Iris pigment epithelial cell (primary cell): ENCODE measurements around the gene IL1B.
A peak's percentile ranks its signal among the peaks of the same experiment; 100 is the strongest.

Source experiments
- DNase-seq: peaks from one replicate; pipeline ENCODE4 v3.0.0-alpha.2; 2011; ENCODE audit warnings: low read depth

IL1B gene

GRCh38 chr2:112829101-112829960 is 7.2 kb downstream of the IL1B start:
- DNase-seq: no peak

DNA sequence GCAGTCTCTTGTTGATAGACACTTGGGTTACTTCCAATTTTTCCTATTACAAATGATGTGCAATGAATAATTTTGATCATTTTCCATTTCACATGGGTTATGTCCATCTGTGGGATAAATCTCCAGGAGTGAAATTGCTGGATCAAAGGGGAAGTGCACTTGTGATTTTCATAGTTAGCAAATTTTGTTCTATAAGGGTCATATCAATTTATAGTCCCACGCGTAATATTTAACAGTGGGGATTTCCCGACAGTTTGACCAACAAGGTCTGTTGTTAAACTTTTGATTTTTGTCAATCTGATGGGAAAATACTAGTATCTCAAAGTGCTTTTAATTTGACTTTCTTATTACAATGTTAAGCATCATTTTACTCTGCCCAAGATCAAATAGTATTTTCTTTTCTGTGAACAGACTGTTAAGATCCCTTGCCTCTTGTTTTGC is 8.3 kb downstream of the IL1B start:
- no peak for DNase-seq

DNA sequence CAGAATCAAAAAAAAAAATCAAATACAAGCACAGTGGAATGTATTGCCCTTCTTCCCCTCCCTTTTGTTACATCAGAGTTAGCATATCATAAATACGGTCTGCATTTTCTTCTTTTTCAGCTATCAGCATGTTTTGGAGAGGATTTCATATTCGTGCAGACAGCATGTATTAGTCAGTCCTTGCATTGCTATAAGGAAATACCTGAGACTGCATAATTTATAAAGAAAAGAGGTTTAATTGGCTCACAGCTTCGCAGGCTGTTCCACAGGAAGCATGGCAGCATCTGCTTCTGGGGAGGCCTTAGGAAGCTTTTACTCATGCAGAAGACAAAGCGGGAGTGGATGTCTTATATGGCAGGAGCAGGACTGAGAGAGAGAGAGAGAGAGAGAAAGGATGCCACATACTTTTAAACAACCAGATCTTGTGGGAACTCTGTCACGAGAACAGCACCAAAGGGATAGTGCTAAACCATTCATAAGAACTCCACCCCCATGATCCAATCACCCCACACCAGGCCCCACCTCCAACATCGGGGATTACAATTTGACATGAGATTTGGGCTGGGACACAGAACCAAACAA is 8.9 kb downstream of the IL1B start:
- DNase-seq: no peak

GRCh38 chr2:112827009-112827408 is 9.6 kb downstream of the IL1B start:
- DNase-seq: no peak

GRCh38 chr2:112825706-112826105 is 10.9 kb downstream of the IL1B start:
- DNase-seq: no peak

DNA sequence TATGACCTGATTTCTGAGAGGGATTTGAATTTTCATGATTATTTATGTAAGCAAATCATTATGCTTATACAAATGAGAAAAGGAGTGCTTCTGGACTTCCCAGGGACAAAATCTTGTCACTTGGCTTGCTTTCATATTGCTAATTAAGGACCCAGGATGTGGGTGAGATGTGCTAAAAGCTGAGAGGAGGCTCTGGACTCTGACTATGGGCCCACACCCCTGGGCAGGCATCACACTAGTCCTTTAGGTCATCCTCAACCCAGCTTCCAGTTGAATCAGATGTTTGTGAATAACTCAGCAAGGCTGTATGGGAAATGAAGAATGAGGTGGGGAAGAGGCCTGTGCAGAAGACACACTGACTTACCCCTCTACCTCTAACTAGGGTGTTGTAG is 11.9 kb downstream of the IL1B start:
- no peak for DNase-seq

GRCh38 chr2:112821682-112822081 is 14.9 kb downstream of the IL1B start:
- no peak for DNase-seq

- no peak for DNase-seq
Observed at GRCh38 chr2:112821142-112821541, 15.4 kb downstream of the IL1B start.

DNA sequence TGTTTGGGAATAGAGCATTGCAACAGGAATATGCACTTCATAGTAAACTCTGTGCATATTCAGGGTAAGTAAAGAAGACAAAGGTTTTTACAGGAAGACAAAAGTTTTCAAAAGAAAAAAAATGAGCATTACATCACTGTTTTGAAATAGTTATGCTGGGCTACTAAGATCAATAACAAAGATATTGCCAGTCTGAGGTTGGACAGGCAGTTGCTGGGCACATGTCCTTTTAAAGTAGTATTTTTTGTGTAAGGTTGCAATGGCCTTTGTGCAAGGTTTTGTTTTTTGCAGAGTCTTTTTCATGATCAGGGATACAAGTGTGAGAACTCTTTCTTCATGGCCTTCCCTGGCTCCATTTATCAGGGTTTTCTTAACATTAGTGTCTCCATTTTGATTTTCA is 16.2 kb downstream of the IL1B start:
- DNase-seq: no peak

- no peak for DNase-seq
Observed at GRCh38 chr2:112819081-112819480, 17.5 kb downstream of the IL1B start.

GRCh38 chr2:112818094-112818902 is 18.3 kb downstream of the IL1B start:
- no peak for DNase-seq

DNA sequence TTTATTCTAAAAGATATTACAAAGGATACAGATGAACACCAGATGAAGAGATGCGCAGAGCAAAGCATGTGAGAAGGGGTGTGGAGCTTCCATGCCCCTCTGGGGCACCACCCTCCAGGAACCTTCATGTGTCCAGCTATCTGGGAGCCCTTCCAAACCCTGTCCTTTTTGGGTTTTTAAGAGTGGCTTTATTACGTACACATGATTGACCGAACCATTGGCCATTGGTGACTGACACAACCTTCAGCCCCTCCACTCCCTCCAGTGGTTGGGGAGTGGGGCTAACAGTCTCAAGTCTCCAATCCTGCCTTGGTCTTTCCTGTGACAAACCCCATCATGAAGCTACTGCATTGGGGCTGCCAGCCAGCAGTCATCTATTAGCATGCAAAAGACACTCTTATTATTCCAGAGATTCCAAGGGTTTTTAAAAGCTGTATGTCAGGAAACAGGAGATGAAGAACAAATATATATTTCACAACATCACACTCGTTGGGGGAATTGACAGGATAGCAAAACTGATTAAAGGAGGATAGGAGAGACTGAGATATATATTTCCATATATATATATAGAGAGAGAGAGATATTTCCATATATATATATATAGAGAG is 19.4 kb downstream of the IL1B start:
- no peak for DNase-seq

DNA sequence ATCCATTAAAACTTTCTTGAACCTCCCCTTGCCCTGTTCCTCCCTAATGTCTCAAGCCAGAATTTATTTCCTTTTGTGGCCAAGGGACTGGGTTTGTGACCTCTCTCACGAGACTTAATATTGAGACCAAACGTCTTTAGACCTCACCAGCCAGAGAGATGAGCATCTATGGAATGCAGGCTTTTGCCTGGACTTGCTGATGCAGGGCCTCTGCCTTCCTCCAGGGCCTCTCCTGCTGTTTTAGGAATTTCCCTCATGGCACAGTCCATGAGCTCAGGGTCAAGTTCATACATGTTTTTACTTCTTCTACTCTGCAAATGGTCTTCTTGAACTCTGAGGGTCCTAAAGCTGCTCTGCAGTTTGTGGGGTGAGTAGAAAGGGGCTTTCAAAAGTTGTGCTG is 22.3 kb downstream of the IL1B start:
- peak; percentile 55 for DNase-seq

DNA sequence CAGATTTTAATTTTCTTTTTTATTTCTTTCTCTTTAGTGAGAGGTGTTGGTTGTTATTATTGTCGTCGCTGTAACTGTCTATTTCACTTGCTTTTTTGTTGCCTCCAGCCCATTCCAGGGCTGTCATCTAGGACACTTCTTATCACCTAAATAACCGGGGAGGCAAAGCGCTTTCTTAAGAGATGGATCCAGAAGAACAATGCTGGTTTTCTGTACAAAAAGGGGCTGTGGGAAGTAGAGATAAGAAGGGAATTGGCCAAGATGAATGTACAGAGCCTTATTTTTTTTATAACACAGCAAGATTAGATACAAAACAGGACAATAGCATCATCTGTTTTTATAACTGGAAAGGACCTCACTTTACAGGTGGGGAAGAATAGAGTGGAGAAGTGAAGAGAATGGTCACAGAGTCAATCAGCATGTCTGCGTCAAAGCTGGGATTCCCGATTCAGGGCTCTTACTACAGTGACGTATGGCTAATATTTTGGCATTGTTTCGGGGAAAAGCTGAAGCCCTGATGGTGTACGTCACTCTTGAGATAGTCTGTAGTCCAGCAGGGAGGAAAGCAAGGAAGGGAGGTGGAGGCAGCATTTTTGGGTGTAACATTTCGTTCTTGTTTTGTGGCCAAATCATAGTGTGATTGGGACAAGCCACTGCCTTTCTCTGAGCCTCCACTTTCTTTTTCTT is 23.2 kb downstream of the IL1B start:
- no peak for DNase-seq

- peak; percentile 91 for DNase-seq
Observed at GRCh38 chr2:112812318-112813267, 24.0 kb downstream of the IL1B start.

DNA sequence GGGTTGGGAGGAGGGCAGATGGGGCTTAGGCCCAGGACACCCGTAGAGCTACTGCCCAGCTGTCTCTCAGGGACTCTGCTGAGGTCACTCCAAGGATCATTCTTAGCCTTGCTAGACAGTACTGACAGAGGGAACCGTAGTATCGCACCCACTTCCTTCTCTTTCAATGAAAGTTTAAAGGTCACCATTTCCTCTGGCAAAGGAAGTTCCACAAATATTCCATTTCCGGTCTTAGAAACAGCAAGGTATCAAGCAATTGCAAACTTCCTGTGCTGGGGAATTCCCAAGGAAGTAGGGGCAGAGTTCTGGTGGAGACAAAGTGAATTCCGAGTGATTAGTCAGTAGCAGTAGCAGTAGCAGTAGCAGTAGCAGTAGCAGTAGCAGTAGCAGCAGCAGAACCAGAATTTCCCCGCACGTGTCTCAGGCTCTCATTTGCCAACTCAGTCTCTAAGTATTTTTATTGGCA is 24.7 kb downstream of the IL1B start:
- peak; percentile 89 for DNase-seq

DNA sequence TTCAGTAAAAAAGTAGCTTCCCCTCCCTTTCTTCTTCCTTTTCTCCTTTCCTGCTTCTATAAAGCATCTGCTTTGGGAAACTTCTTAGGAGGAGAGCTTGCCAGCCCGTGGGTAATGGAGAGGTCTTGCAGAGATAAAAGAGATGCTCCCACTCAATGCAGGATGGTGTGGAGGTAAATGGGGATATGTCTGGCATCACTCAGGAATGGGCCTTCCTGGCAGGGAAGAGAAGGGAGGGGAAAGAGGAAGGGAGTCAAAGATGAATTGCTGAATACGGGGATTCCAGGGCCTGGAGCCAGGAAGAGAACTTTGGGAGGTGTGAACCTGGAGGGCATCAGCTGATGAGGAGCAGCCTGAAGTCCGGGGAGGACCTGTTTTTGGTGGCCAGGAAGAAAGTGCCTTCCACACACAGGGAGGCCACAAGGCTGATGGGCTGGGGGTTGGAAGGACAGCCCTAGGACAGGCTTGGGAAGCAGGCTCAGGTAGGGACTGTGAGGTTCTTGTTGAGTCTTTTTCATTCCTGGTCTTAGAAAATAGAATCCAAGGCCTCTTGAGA is 25.2 kb downstream of the IL1B start:
- no peak for DNase-seq

DNA sequence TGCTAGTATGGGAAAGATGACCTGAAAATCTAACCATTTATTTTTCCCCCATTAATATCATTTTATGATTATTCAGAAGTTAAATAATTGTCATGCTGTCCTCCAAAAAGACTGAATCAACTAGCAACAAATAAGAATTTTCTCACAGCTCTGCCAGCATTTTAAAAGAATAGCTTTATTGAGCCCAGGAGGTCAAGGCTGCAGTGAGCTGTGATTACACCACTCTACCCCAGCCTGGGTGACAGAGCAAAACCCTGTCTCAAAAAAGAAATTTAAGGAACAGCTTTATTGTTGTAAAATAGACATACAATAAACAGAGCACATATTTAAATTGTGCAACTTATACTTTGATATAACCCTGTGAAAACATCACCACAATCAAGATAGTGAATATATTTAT is 27.5 kb downstream of the IL1B start:
- DNase-seq: no peak

GRCh38 chr2:112807233-112807807 is 29.3 kb downstream of the IL1B start:
- DNase-seq: no peak

DNA sequence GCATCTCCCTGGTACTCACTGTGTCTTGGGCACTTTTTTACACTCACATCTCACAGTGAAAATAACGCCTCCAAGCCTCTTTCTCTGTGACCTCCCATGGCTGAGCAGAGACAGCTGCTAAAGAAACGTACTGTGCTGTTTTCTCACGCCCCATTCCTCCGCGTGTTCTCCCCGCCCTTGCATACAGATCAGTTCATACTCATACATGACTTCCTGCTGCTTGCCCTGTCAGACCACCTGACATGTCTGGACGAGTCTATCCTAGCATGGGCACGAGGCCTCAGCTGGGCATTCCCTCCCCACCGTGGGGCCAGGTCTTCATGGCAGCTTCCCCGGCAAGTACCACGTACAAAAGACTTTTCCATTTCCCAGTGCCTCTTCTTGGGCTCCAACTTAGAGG is 31.0 kb downstream of the IL1B start:
- no peak for DNase-seq
